NCI-H446 (cell line): ENCODE measurements around the gene MMADHC.
"Not testable (repeated sequence)": the region's sequence is repeated elsewhere in the genome, so short reads cannot be mapped to it uniquely, and the experiment has no call there.

Experiments used
- DNase-seq, 2 experiments: peaks; one replicate each; lab custom pipeline; 2025; lab: John Stamatoyannopoulos, UW

MMADHC gene

DNA sequence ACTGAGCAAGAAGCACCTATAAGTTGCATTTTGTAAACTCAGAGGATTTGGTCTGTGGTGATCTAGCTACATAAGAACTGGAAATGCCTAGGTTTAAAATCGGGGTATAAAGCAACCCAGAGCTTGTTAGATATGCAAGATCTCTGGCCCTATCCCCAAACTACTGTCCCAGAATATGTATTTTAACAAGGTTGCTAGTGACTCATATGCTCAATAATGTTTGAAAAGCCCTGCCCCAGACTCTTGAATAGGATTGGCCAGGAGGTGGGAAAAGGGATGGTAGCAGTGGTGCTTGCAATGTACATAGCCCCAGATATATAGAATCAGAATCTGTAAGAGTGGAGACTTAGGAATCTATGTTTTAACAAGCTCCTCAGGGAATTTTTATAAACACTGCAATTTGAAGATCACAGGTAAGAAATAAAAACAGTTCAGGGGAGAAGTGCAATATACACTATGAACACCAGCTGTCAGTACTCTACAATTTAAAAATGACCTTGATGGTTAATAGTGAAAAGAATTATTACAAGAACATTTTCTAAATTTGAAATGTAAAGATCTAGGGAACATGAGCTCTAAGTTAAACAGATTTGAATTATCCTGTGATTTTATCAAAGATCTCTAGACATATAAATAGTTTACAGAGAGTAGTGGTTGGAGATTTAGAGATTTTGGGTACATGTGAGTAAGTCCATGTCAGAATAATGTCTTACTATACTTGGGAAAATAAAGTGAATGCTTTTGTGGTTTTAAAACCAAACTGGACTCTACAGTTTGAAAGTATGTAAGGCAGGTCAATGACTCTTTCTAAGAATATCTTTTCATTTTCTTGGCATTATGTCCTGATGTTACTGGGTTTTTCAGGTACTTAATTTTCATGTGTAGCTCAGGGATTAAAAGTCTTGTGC lies 7.7 kb upstream of the MMADHC start:
- DNase-seq = peak in 1 of 2 experiments; percentile 28

DNA sequence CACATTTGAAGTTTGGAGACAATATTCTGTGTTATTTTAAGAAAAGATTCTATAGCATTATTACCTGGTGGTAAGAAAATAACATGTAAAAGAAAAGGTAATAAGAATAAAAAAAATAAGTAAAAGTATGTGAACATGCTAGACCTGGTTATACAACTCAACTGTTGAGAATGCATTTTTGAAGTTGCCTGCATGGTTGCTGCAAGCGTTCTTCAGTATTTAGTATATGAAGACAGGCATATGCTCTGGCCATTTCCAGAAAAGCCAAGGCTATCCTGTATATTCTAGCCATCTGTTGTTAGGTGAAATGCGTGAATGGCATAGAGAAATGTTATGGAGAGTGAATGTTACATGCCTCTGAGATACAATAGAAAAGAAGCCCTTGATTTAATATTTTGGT lies 6.8 kb upstream of the MMADHC start:
- DNase-seq = no peak

DNA sequence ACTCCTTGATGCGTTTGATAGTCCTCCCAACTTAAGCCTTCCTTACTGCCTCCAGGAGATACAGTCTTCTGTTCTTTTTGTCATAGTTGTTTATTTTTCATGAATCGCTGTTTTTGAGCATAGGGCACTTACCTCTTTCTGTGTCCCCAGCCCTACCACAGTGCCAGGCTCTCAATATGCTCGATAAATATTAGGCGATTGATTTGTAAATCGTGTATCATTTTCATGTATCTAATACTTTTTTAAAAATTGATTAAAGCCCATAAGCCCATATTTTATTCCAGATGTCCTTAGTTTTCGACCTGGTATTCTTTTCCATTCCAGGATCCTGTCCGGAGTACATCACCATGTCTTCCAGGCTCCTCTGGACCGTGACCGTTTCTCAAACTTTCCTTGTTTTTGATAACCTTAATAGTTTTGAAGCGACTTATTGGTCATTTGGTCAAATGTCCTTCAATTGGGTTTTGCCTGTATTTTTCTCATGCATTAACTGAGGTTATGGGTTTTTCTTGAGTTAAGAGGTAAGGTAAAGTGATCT lies 444 bp upstream of the MMADHC start:
- no peak for DNase-seq

DNA sequence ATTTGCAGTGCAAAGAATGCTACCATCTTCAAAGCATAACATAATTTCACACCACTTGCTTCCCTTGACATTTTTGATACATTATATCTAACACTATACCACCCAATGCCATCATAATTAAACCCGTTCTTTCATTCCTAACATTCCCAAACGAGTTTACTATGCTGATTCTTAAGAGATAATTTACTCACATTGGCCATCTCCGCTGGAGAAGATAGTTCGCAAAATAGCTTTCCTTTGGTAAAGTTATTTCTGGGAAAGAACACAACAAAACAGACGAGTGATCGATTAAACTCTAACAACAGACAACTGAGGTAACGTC lies 716 bp downstream of the MMADHC start:
- no peak for DNase-seq

DNA sequence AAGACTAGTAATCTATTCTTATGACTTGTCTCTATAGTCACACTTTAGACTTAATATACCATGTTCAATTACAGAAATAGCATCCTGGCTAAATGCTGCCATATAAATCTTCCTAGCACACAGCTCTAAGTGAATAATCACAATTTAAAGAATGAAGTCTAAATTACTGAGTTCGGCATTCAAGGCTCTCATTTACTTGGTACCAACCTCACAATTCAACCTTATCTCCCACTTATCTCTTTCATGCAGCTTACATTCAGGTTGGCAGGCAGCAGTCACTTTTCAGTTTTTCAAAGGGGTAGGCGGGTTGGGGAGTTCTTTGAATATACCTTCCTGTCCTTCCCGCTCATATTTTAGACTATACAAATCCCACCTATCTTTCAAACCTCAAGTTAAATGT lies 1.5 kb downstream of the MMADHC start:
- DNase-seq = no peak

DNA sequence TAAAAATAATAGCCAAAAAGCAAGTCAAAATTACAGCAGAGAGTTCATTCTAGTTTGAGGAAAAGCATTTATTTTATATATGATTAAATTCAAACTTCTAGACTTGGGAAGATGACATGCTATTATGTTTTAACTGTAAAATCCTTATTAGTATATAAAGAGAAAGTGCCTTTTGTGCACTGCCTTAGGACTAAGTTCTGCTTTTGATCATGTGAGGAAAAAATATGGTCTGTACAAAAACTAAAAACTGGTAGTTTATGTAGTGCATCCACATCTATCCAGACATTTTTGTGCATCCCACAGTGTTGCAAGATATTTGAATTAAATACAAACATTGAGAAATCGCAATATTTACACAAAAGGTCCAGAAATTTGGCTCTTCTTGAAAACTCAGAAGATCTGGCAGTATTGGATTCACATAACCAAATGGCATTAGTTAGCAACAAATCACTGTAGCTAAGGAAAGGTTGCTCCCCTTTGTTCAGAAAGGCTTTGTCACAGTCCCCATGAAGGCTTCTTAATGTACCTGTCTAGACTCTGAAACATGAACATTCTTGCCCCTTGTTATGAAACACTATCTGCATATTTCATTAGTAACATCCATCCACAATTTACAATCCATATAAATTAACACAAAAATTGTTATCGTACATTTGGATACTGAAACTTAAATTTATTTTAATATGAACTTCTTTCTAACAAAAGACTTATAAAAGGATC lies 2.2 kb downstream of the MMADHC start:
- DNase-seq = no peak

DNA sequence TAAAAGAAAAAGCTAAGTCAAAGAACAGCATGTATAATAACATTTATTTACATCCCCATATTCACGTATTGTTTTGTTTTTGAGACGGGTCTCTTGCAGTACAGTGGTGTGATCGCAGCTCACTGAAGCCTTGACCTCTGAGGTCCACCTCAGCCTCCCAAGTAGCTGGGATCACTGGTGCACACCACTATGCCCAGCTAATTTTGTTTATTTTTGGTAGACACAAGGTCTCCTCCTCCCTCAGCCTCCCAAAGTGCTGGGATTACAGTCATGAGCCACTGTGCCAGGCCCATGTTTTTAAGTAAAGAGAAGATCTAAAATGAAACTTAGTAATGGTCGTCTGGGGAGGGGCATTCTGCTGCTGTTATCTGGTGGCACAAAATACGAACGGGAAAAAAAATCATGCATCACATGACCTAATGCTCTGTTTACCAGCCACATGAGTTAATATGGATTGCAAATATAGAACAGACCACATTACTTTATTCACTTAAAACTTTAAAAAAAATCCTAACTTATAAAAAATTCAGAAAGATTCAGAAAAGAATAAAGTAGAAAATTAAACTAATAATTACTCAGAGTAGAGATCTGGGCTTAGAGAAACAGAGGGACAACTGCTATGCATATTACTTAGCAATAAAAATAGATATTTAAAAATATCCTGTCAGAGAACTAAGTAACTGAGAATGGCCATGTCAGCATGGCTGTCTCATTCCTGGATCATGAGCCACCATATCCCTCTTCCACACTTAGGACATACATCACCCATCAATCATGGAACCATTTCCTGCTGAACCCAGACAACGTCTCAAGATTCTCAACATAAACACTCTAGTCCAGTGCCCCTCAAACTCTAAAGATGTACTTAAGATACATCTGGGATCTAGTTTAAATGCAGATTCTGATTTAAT lies 7.3 kb downstream of the MMADHC start:
- no peak for DNase-seq

DNA sequence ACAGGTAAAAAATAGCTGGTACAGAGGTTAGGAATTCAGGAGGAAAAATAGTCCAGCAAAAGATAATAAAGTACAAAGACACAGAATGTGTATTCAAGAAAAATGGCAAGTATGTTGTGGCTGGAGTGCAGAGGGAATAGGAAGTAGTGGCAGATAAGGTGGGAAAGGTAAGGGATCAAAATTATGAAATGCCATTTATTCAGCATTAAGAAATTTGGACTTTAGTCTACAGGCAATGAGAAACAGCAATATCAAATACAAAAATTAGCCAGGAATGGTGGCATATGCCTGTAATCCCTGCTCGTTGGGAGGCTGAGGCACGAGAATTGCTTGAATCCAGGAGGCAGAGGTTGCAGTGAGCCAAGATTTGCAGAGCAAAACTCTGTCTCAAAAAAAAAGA lies 10.3 kb downstream of the MMADHC start:
- DNase-seq = no peak

DNA sequence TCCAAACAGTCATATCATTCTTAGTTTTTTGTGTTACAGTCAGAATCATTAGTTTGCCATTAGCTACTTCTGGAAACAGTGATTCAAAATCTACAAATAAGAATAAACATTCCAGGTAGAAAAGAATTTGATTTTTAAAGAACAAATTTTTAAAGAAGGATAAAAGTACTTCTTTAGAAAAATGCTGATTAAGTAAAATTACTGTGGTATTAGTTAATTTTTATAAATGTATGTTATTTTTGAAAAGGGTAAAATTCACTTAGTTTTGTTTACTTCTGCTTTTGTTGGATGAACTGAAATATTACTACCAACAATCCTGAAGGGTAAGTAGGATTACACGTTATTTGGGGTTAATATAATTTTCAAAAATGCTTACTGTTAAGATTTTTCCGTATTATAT lies 11.8 kb downstream of the MMADHC start:
- no peak for DNase-seq

DNA sequence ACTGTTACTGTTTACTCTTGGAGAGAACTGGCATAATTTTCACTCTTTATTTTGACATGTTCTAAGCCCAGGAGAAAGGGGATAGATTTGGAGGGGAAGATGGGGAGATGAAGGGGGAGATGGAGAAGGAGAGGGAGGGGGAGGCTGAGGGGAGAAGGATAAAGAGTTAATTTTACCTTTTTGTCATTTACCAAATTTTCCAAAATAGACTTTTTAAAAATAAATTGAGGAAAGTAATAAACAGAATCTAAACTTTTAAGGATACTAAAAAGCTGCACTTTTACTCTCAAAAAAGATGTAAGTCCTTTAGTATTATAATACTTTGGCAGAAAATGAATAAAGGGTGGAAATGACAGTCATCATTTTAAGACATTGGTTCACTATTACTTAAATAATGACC lies 12.3 kb downstream of the MMADHC start:
- DNase-seq = no peak

DNA sequence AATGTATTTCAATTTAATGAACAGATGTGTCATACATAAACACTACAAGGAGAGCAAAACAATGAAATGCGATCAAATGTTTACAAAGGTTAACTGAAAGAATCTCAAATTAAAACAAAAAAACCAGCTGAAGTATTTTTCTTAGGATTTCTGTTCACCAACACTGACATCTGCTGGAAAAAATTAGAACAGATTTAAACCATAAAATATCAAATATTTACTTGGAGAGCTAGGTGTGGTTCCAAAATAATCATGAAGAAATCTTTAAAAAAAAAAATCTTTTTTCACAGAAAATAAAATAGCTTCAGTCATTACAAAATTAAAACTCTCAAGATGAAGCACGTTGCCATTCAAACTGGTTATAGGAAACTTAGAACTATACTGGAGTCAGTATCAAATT lies 13.8 kb downstream of the MMADHC start:
- no peak for DNase-seq

DNA sequence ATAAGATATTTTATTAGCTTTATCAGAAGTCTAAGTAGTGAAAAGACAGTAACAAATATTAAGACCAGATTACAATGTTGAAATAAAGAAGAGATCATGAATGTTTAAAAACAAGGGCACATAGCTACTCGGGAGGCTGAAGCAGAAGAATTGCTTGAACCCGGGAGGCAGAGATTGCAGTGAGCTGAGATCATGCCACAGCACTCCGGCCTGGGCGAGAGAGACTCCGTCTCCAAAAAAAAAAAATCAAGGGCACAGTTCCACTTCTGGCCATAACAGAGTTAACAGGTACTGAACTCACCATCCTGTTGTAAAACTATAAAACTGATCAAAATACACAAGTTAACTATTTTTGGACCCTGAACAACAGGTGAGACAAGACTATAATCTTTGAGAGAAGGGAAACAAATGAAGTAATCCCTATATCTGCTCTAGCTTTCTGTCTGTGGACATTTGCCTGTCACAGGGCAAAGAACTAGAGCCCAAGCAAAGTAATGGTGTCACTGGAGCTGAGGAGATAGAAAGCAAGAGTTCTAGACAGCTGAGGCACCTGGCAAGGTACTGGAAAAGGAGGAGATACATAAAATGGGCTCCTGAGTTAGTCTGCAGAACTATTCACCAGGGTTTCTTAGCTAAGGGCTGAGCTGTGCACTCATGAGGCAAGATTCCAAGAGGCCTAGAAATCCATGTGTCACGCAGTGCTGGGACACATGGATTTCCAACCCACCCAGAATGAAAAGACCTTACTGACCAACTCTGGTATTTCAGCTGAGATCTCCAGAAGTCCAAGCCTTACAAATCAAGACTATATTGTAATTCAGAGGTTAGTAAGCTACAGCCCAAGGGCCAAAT lies 15.2 kb downstream of the MMADHC start:
- no peak for DNase-seq

DNA sequence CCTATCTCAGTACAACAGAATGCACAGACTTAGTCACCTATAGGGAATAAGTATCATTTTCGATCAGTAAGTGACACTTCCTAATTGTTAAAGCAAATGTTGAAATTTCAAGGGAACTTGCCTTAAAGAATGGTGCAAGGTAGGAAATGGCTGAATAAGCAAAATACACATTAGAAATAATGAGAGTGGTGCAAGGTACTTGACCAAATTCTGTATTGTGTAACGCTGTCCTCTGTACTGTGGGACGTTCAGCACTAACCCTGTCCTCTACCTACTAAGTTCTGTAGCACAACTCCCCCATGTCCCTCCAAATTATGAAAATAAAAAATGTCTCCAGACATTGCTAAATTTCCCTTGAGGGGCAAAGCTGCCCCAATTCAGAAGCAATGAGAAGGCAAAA lies 19.4 kb downstream of the MMADHC start:
- no peak for DNase-seq

DNA sequence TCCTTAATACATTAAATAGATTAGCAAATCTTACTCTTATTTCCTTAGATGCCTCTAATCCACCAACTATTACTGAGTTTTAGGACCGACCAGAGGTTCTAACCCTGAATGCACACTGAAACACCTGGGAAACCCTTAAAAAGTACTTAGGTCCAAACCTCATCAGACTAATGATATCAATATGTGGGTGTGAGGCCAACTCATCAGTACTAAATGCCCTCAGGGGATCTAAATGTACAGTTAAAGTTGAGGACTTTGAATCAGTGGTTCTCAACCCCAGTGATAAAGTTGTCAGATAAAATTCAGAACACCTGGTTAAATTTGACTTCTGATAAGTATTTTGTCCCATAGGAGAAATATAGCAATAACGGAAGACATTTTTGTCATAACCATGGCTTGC lies 20.9 kb downstream of the MMADHC start:
- DNase-seq = no peak

DNA sequence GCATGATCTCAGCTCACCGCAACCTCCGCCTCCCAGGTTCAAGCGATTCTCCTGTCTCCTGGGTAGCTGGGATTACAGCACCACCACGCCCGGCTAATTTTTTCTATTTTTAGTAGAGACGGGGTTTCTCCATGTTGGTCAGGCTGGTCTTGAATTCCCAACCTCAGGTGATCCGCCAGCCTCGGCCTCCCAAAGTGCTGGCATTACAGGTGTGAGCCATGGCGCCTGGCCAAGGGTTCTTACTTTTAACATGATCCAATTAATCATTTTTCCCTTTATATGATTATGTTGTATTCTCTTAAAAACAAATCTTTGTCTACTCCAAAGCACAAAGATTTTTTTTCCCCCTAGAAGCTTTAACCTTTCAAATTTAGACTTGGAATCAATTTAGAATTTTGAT lies 21.9 kb downstream of the MMADHC start:
- DNase-seq = not testable (repeated sequence)

DNA sequence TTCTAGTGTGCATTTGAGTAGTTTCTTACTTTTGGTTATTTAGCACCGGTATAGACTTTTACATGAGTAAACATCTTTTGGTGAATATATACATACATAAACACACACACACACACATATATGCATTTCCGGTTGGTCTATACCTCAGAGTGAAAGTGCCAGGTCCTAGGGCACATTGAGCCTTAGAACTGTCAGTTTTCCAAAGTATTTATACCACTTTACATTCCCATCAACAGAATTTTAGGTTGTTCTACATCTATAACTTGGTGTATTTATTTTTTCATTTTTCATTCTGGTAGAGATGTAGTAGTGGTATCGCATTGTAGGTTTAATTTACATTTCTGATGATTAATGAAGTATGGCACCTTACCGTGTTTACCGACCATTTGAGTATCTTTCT lies 22.6 kb downstream of the MMADHC start:
- no peak for DNase-seq

DNA sequence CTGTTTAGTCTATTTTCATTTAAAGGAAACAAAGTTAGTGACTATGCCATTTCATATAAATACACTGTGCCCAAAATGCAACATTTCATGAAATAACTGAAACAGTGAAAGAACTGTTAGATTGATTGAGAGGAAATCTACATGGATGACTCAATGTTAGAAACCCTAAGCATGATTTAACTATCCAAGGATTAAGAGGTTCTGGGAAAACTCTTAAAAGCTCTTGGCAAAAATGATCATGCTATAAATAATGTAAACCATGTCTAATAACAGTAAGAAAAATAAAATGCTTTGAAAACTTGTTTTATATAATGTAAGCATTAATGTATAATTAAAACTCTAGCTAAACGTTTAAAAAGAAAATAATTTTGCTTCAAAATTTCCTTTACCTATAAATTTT lies 23.5 kb downstream of the MMADHC start:
- DNase-seq = no peak

DNA sequence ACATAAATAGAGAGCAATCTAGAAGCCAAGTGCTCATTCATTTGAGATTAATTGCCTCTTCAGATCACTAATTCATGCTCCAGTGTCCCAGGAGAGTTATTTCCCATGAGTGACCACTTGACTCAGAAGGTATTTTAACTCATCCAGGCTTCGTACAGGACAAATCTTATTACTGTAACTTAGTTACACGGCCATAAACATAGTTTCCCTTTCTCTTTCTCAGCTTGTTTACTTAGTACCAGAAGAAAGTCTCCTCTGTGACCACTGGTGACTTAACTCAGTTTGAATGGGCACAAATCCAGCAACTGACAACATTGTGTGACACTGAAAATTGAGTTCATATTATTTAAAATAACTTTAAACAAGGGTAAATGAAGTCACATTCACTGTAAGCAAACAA lies 25.3 kb downstream of the MMADHC start:
- no peak for DNase-seq

DNA sequence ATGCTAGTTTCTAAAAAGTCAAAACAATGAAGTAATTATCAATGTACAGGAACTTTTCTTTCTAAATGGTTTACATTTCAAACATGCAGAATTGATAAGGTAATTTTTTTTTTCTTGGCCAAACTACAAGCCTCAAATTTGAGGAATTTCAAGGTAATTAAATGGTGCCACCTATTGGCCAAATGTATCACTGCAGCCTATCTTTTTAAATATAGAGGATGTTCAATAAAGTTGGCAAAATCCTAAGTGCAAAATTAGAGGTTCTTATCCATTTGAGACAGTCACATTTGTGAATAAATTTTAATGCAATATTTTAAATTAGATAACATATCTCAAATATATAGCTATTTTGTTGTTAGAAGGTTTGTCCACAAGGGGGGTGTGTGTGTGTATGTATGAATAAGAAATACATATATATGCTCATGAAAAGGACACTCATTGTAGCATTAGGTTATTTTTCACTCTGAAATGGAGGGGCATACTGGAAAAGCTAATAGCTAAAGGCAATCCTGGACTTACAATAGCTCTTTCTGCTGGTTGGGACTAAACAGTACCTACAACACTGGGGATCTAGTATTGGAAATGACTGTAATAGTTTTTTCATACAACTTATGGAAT lies 26.2 kb downstream of the MMADHC start:
- peak; percentile 11 to 60 for DNase-seq

DNA sequence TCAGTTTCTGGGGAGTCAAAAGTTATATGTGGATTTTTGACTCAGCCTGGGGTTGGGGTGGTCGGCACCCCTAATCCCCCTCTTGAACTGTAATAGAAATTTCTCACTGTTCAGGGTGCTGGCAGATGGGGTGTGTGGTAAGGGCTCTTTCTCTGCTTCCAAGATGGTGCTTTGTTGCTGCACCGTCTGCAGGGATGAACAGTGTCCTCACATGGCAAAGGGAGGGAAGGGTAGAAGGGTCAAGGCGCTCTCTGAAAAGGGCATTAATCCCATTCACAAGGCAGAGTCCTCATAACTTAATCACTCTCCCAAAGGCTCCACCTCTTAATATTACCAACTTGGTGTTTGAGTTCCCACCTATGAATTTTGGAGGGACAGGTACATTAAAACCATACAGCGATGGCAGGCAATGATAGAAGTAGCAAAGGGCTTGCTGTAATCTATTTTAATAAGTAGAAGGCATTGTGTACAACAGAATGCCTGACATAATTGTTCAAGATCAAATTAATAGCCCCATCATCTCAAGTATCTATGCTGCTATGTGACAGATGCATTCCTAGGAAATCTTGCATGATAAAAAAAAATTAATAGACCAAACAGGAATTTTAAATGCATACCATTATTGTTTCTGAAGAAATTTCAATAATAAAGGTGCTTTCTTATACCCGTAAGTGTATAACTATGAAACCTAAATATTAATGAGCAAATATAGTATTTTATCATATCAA lies 28.1 kb downstream of the MMADHC start:
- DNase-seq = no peak
